Ramos (cell line): ENCODE measurements around the gene TAMM41.
"Not testable (repeated sequence)": the region's sequence is repeated elsewhere in the genome, so short reads cannot be mapped to it uniquely, and the experiment has no call there.

Experiments used
- in situ Hi-C: fragments of 300-500 bp; cut with MboI; formaldehyde crosslinking; loops from one replicate; pipeline ENCODE4 v1.14.3; 2022; ENCODE audit warnings: low sequenced_read_pairs; ENCODE audit not compliant: unreplicated experiment

Gene TAMM41

GRCh38 chr3:11770477-11771391, 76.0 kb downstream of the TAMM41 start:
- in situ Hi-C loops = no loop called here

DNA sequence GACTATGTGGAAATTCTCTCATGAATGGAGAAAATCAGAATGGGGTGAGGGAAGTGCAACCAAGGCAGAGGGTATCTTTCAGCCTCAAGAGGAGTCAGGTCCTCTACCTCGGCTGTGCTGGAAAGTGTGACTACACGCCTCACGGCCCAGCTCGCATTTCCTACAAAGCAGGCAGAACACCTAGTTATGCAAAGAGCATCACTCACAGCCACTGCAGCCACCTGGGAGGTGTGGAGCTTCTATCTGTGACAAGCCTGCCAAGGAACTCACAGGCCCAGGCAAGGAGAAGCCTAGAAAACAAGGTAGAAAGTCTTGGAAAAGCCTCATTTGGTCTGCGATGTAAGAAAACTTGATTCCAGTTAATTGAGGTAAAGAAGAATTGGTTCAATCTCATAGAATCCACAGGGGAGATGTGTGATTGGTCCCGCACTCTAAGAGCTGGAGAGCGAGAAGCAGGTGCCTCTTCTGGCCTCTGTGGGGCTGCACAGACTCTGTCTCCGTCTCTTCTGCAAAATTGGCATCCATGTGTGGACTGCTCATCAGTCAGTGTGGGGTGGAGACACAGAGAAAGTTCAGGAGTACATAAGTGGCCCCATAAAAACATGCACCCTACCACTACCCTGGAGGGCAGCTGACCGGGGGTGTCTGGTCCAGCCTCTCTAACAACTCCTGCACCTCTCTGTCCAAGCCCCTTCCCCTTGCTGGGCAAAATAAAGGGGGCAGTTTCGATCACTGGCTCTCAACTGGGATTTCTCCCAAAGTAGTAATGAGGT, 76.8 kb downstream of the TAMM41 start:
- in situ Hi-C loops = no loop called here

GRCh38 chr3:11768604-11769003, 78.1 kb downstream of the TAMM41 start:
- in situ Hi-C loops = no loop called here

- in situ Hi-C loops = no loop called here
Observed at GRCh38 chr3:11764931-11765363, 81.7 kb downstream of the TAMM41 start.

DNA sequence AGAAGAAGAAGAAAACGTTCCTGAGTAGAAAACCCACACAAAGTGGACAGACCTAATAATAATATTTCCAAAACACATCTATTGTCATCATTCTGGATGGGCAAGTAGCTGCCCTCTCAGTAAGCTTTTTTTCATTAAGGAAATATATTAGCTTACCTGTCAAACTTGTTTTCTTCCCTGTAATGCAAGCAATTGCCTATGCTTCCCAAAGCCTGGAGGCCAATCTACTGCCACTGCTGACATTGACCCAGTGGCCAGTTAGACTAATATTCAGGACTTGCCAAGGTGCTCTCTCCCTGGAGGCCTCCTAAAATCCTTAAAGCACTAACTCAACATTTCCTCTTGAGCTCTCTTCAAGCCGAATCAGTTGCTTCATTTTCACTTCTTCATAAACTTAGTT, 86.7 kb downstream of the TAMM41 start:
- in situ Hi-C loops = no loop called here

GRCh38 chr3:11757929-11758328, 88.8 kb downstream of the TAMM41 start:
- in situ Hi-C loops = no loop called here

GRCh38 chr3:11757441-11757875, 89.2 kb downstream of the TAMM41 start:
- in situ Hi-C loops = no loop called here

GRCh38 chr3:11755276-11755675, 91.4 kb downstream of the TAMM41 start:
- in situ Hi-C loops = no loop called here

GRCh38 chr3:11752254-11752653, 94.4 kb downstream of the TAMM41 start:
- in situ Hi-C loops = not testable (repeated sequence)

- in situ Hi-C loops = not testable (repeated sequence)
Observed at GRCh38 chr3:11748306-11748705, 98.4 kb downstream of the TAMM41 start.
